ENCODE results near the gene FZD4. TPM values are rescaled to one million over a fixed set of nuclear protein-coding genes. Genes with fewer than 3 reads are reported as not detected.
"Not testable (repeated sequence)": the region's sequence is repeated elsewhere in the genome, so short reads cannot be mapped to it uniquely, and the experiment has no call there.

The FZD4 gene
- polyA plus RNA-seq, 4 donors: 0.22 to 12.2 (median 3.6) TPM

DNA sequence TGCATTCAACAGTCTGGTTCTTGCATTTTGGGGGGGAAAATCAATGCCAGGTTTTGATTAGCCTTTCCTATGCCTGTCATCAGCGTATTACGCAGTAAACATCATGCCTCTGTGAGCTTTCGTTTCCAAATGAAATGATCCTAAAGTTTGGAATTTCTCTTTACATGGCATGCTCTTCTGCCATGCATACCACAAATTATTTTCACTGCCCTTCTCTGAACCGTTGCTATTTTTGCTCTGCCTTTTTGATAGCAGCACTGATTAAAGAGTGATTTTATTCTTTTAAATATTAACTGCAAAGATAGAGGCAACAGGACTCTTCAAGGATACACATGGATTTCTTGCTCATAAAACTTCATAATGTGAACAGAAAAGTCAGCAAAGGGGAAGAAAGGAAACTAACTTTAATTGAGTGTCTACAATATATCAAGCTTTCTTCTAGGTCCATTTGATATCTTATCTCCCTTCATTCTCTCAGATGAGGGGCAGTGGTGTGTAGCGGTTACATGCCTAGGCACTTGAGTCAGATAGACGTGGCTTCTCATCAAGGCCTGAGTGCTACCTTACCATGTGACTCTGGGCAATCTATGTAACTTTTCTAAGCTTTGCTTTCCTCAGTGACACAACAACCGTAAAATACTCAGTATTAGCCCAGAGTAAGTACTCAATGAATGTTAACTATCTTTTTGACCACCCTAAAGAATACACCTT, 25.0 kb upstream of the FZD4 start:
- Histone ChIP-seq H3K36me3 (ENCODE audit: control insufficient read depth in 3 of 3, insufficient read depth in 2 of 3, low read depth in 1 of 3, low read length in 3 of 3) (no peaks in the 10 kb centered on the region), H3K4me1 (ENCODE audit: control insufficient read depth in 3 of 3, insufficient read depth in 2 of 3, low read depth in 1 of 3, low read length in 2 of 3) (no peaks in the 10 kb centered on the region), H3K27me3 (ENCODE audit: control insufficient read depth in 3 of 3, insufficient read depth in 3 of 3, low read length in 3 of 3) (no peaks in the 10 kb centered on the region), H3K9me3 (ENCODE audit: control insufficient read depth in 2 of 2, insufficient read depth in 1 of 2, low read depth in 1 of 2, low read length in 1 of 2) (no peaks in the 10 kb centered on the region), H3K27ac (ENCODE audit: low read depth in 1 of 3, low read length in 2 of 3) (no peak overlapping the region), H3K4me3 (ENCODE audit: low read depth in 1 of 3, low read length in 3 of 3) (no peak overlapping the region)
- FAIRE-seq (no peak), DNase-seq (no peak)
- WGBS, 3 donors: 70 to 76% (median 73%) methylated on average over 7 of the region's 7 CpGs

DNA sequence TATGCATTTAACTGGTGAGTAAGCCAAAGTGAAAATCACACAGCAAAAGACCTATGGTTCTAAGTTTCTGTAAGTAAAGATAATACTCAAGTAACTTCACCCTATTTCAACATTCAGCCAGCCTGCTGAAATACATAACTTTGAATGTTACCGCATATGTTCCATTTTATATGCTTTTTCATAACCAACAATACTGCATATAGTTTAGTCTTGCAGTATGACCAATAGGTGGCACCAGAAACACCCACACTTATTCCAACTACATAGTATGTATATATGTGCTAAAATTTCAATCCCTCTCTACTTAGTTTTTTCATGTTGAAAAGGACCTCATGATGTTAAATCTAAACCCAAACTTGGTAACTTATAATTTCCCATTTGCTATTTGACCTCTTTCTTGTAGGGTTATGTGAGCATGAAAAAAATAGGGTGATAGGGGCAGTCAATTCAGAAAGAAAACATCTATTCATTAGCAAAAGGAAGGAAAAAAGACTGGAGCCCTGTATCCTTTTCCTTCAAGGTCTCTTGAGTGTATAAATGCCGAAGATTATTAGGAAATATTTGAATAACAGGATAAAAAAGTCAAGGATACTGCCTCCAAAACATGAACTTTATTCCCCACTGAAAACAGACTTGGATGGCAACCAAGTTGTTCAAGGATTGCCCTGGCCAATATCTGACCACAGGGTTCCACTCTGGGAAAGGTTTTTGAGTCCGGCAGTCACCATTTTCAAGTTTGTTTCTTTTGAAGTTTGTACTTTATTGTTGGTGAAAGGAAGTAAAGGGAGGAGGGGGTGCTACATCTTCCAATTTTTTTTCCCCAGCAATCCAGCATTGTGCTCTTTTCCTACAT, 23.8 kb upstream of the FZD4 start:
- DNase-seq (peak; percentile 38 to 45), FAIRE-seq (no peak)
- Histone ChIP-seq H3K9me3 (ENCODE audit: control insufficient read depth in 2 of 2, insufficient read depth in 1 of 2, low read depth in 1 of 2, low read length in 1 of 2) (peaks cover 0 to 3% of the 10 kb centered on the region in 2 donors), H3K27ac (ENCODE audit: low read depth in 1 of 3, low read length in 2 of 3) (no peak overlapping the region), H3K4me1 (ENCODE audit: control insufficient read depth in 3 of 3, insufficient read depth in 2 of 3, low read depth in 1 of 3, low read length in 2 of 3) (no peaks in the 10 kb centered on the region), H3K36me3 (ENCODE audit: control insufficient read depth in 3 of 3, insufficient read depth in 2 of 3, low read depth in 1 of 3, low read length in 3 of 3) (no peaks in the 10 kb centered on the region), H3K27me3 (ENCODE audit: control insufficient read depth in 3 of 3, insufficient read depth in 3 of 3, low read length in 3 of 3) (no peaks in the 10 kb centered on the region), H3K4me3 (ENCODE audit: low read depth in 1 of 3, low read length in 3 of 3) (no peak overlapping the region)
- 37 to 53% (median 37%) methylated on average over 3 of the region's 3 CpGs for WGBS, 3 donors

DNA sequence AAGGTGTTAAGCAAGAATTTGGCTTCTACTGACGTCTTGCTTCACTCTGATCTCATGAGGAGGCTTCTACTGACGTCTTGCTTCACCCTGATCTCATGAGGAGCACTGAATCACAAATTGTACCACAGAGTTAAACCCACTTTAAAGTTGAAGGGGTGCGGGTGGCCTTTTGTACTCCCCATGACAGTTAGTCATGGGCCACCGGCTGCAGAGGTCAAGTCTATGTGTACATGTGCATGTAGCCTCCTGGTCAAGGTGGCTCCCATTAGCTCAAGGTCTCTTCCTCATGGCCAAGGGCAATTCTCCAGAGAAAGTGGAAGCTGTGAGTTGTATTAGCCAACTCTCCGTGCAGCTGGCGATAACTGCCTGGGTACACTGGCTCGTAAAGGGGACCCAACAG, 23.1 kb upstream of the FZD4 start:
- no peaks in the 10 kb centered on the region for H3K36me3 ChIP-seq (ENCODE audit: control insufficient read depth in 3 of 3, insufficient read depth in 2 of 3, low read depth in 1 of 3, low read length in 3 of 3)
- H3K27me3 ChIP-seq (ENCODE audit: control insufficient read depth in 3 of 3, insufficient read depth in 3 of 3, low read length in 3 of 3): no peaks in the 10 kb centered on the region
- FAIRE-seq (no peak), DNase-seq (peak in 1 of 2 donors; percentile 22)
- no peak overlapping the region for H3K27ac ChIP-seq (ENCODE audit: low read depth in 1 of 3, low read length in 2 of 3)
- peaks cover 0 to 6% of the 10 kb centered on the region in 2 donors for H3K9me3 ChIP-seq (ENCODE audit: control insufficient read depth in 2 of 2, insufficient read depth in 1 of 2, low read depth in 1 of 2, low read length in 1 of 2)
- WGBS, 3 donors: 68 to 81% (median 71%) methylated on average over 7 of the region's 7 CpGs
- no peak overlapping the region for H3K4me3 ChIP-seq (ENCODE audit: low read depth in 1 of 3, low read length in 3 of 3)
- no peaks in the 10 kb centered on the region for H3K4me1 ChIP-seq (ENCODE audit: control insufficient read depth in 3 of 3, insufficient read depth in 2 of 3, low read depth in 1 of 3, low read length in 2 of 3)

DNA sequence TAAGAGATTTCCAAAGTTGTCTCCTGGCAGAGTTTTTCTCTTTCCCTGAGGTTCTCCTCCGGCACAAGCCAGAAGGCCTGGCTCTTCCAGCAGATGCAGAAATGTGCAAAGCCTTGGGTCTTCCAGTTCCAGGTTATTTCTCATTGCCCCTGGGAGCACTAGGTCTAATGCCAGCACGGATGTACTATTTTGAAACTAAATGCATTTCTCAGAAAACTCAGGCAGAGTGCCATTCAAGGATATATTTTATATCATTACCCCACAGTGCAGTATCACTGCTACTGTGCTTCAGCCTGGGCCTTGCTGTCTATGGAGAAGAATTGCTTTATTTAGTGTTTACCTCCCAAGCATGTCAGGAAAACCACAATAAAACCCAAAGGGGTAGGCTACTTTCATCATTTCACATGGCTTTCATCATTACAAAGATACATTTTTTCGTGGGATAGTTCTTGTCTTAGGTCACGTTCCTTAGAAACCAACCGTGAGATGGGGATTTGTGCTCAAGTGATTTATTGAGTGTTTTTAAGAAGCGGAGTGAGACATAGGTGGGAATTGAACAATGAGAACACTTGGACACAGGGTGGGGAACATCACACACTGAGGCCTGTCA, 22.4 kb upstream of the FZD4 start:
- FAIRE-seq (no peak), DNase-seq (no peak)
- Histone ChIP-seq H3K9me3 (ENCODE audit: control insufficient read depth in 2 of 2, insufficient read depth in 1 of 2, low read depth in 1 of 2, low read length in 1 of 2) (peaks cover 0 to 10% of the 10 kb centered on the region in 2 donors), H3K36me3 (ENCODE audit: control insufficient read depth in 3 of 3, insufficient read depth in 2 of 3, low read depth in 1 of 3, low read length in 3 of 3) (no peaks in the 10 kb centered on the region), H3K4me3 (ENCODE audit: low read depth in 1 of 3, low read length in 3 of 3) (no peak overlapping the region), H3K4me1 (ENCODE audit: control insufficient read depth in 3 of 3, insufficient read depth in 2 of 3, low read depth in 1 of 3, low read length in 2 of 3) (no peaks in the 10 kb centered on the region), H3K27me3 (ENCODE audit: control insufficient read depth in 3 of 3, insufficient read depth in 3 of 3, low read length in 3 of 3) (no peaks in the 10 kb centered on the region), H3K27ac (ENCODE audit: low read depth in 1 of 3, low read length in 2 of 3) (no peak overlapping the region)
- 83 to 96% (median 89%) methylated on average over 6 of the region's 6 CpGs for WGBS, 3 donors

DNA sequence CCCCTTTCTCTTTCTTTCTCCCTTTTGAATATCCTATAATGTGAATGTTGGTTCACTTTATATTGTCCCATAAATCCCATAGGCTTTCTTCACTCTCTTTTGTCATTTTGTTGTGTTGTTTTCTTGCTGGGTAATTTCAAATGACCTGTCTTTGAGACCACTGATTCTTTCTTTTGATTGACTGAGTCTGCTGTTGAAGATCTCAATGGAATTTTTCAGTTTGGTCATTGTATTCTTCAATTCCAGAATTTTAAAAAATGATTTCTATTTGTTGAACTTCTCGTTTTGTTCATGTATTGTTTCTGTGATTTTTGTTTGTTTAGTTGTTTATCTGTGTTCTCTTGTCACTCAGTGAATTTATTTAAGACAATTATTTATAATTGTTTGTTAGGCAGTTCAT, 17.5 kb upstream of the FZD4 start:
- H3K36me3 ChIP-seq (ENCODE audit: control insufficient read depth in 3 of 3, insufficient read depth in 2 of 3, low read depth in 1 of 3, low read length in 3 of 3): no peaks in the 10 kb centered on the region
- H3K27me3 ChIP-seq (ENCODE audit: control insufficient read depth in 3 of 3, insufficient read depth in 3 of 3, low read length in 3 of 3): no peaks in the 10 kb centered on the region
- H3K4me1 ChIP-seq (ENCODE audit: control insufficient read depth in 3 of 3, insufficient read depth in 2 of 3, low read depth in 1 of 3, low read length in 2 of 3): no peaks in the 10 kb centered on the region
- peaks cover 0 to 25% of the 10 kb centered on the region in 2 donors for H3K9me3 ChIP-seq (ENCODE audit: control insufficient read depth in 2 of 2, insufficient read depth in 1 of 2, low read depth in 1 of 2, low read length in 1 of 2)
- no peak overlapping the region for H3K27ac ChIP-seq (ENCODE audit: low read depth in 1 of 3, low read length in 2 of 3)
- no peak for FAIRE-seq
- no peak overlapping the region for H3K4me3 ChIP-seq (ENCODE audit: low read depth in 1 of 3, low read length in 3 of 3)
- WGBS, 3 donors: 70 to 91% (median 84%) methylated on average over 1 of the region's 1 CpG
- DNase-seq: no peak

DNA sequence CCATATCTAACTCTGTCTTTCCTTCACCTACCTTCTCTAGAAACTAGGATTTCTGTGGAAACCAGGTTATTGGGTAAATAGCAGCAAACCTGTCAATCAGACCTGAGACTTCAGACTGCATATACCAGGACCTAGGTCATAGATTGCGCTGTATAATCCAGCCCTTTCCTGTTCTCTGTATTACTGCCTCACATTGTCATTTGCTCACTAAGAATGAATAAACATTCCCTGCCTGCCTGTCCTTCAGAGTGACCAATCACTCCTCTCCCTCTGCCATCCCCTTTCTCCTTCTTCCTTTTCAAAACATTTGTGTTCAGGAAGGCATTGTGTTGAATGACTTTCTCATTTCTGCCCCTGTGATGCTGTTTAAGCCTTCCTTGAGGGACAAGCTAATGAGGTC, 14.1 kb upstream of the FZD4 start:
- no peaks in the 10 kb centered on the region for H3K4me1 ChIP-seq (ENCODE audit: control insufficient read depth in 3 of 3, insufficient read depth in 2 of 3, low read depth in 1 of 3, low read length in 2 of 3)
- H3K27me3 ChIP-seq (ENCODE audit: control insufficient read depth in 3 of 3, insufficient read depth in 3 of 3, low read length in 3 of 3): peaks cover 0 to 1% (median 0%) of the 10 kb centered on the region in 3 donors
- H3K9me3 ChIP-seq (ENCODE audit: control insufficient read depth in 2 of 2, insufficient read depth in 1 of 2, low read depth in 1 of 2, low read length in 1 of 2): peaks cover 0 to 22% of the 10 kb centered on the region in 2 donors
- no peaks in the 10 kb centered on the region for H3K36me3 ChIP-seq (ENCODE audit: control insufficient read depth in 3 of 3, insufficient read depth in 2 of 3, low read depth in 1 of 3, low read length in 3 of 3)
- no peak for FAIRE-seq
- H3K4me3 ChIP-seq (ENCODE audit: low read depth in 1 of 3, low read length in 3 of 3): no peak overlapping the region
- H3K27ac ChIP-seq (ENCODE audit: low read depth in 1 of 3, low read length in 2 of 3): no peak overlapping the region
- 76 to 81% (median 80%) methylated on average over 1 of the region's 1 CpG for WGBS, 3 donors
- no peak for DNase-seq

DNA sequence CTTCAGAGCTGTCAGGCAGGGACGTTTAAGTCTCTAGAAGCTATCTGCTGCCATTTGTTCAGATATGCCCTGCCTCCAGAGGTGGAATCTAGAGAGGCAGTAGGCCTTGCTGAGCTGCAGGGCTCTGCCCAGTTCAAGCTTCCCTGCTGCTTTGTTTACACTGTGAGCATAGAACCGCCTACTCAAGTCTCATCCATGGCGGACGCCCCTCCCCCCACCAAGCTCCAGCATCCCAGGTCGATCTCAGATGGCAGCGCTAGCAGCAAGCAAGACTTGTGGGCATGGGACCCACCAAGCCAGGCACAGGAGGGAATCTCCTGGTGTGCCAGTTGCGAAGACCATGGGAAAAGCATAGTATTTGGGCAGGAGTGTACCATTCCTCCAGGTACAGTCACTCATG, 12.4 kb upstream of the FZD4 start:
- not testable (repeated sequence) for DNase-seq; H3K36me3 ChIP-seq (ENCODE audit: control insufficient read depth in 3 of 3, insufficient read depth in 2 of 3, low read depth in 1 of 3, low read length in 3 of 3); H3K4me3 ChIP-seq (ENCODE audit: low read depth in 1 of 3, low read length in 3 of 3); H3K4me1 ChIP-seq (ENCODE audit: control insufficient read depth in 3 of 3, insufficient read depth in 2 of 3, low read depth in 1 of 3, low read length in 2 of 3); FAIRE-seq; H3K27ac ChIP-seq (ENCODE audit: low read depth in 1 of 3, low read length in 2 of 3); H3K27me3 ChIP-seq (ENCODE audit: control insufficient read depth in 3 of 3, insufficient read depth in 3 of 3, low read length in 3 of 3)
- 90 to 96% (median 91%) methylated on average over 7 of the region's 7 CpGs for WGBS, 3 donors
- peaks cover 0 to 16% of the 10 kb centered on the region in 2 donors for H3K9me3 ChIP-seq (ENCODE audit: control insufficient read depth in 2 of 2, insufficient read depth in 1 of 2, low read depth in 1 of 2, low read length in 1 of 2)

DNA sequence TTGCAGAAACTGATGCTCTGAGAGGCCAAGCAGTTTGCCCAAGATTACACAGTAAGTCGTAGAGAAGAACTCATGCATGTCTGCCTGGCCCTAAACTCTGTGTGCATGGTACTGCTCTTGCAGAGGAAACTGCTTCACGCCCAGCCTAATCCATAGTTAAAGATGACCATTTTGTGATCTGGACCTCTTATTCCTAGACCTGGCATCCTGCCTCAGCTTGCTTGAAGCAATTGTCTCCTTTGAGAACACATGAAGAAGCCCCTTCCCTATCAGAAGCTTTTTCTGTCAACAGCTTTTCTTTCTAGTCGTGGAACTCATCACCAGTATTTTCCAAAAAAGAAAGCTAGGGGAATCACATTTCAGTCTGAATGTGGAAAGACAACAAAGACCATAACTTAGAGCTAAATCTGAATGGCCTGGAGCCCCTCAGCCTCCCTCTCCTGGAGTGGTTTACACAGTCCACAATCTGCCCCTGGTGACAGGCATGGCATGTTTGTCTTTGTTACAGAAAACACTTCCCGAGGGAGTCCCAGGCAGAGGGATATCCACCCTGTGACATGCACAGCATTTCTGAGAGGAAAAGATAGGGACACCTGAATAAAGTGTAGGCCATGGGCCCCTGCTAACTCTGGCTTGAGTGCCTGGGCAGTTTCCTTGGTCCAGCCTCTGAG, 2.9 kb upstream of the FZD4 start:
- peaks cover 0 to 15% (median 0%) of the 10 kb centered on the region in 3 donors for H3K4me1 ChIP-seq (ENCODE audit: control insufficient read depth in 3 of 3, insufficient read depth in 2 of 3, low read depth in 1 of 3, low read length in 2 of 3)
- H3K9me3 ChIP-seq (ENCODE audit: control insufficient read depth in 2 of 2, insufficient read depth in 1 of 2, low read depth in 1 of 2, low read length in 1 of 2): no peaks in the 10 kb centered on the region
- 73 to 82% (median 79%) methylated on average over 4 of the region's 4 CpGs for WGBS, 3 donors
- H3K27me3 ChIP-seq (ENCODE audit: control insufficient read depth in 3 of 3, insufficient read depth in 3 of 3, low read length in 3 of 3): peaks cover 0 to 8% (median 0%) of the 10 kb centered on the region in 3 donors
- DNase-seq (no peak), FAIRE-seq (no peak)
- H3K27ac ChIP-seq (ENCODE audit: low read depth in 1 of 3, low read length in 2 of 3): no peak overlapping the region
- H3K4me3 ChIP-seq (ENCODE audit: low read depth in 1 of 3, low read length in 3 of 3): no peak overlapping the region
- H3K36me3 ChIP-seq (ENCODE audit: control insufficient read depth in 3 of 3, insufficient read depth in 2 of 3, low read depth in 1 of 3, low read length in 3 of 3): peaks cover 0 to 3% (median 0%) of the 10 kb centered on the region in 3 donors

Data from small intestine (tissue), 7 donors.